GM21360 (cell line): ENCODE measurements around the gene RPS6KA4.

ENCODE experiments used
- ATAC-seq: cut with Tn5 transposase; IDR thresholded peaks from one replicate; pipeline ENCODE4 v1.9.1; 2021; ENCODE audit warnings: mild to moderate bottlenecking, moderate library complexity; ENCODE audit not compliant: unreplicated experiment

RPS6KA4 gene

DNA sequence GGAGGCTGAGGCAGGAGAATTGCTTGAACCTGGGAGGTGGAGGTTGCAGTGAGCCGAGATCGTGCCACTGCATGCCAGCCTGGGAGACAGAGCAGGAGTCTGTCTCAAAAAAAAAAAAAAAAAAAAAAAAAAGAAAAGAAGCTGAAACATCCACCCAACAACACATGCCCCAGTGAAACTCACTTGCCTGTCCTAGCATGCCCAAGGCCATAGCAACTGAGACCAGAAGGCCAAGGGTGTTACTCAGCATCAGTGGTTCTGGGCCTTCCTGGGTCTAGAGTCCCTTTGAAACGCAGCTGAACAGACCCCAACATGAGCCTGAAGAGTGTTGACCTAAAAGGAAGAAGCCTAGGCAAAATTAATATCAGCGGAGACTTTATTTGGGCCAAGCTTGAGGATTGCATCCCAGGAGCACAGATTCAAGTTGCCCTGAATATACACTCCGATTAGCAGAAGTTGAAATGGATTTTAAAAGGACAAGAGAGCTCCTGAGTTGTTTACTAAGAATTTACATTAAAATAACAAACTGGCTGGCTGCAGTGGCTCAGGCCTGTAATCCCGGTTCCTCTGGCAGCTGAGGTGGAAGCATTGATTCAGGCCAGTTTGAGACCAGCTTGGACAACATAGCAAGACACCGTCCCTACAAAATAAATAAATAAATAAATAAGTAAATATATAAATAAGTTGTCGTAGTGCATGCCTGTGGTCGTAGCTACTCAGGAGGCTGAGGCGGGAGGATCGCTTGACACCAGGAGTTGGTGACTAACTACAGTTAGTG is 34.1 kb upstream of the RPS6KA4 start:
- no peak for ATAC-seq

- ATAC-seq: no peak
Measured at GRCh38 chr11:64327375-64327774, 31.6 kb upstream of the RPS6KA4 start.

- no peak for ATAC-seq
Measured at GRCh38 chr11:64327993-64328392, 31.0 kb upstream of the RPS6KA4 start.

GRCh38 chr11:64330888-64331287 is 28.1 kb upstream of the RPS6KA4 start:
- no peak for ATAC-seq

DNA sequence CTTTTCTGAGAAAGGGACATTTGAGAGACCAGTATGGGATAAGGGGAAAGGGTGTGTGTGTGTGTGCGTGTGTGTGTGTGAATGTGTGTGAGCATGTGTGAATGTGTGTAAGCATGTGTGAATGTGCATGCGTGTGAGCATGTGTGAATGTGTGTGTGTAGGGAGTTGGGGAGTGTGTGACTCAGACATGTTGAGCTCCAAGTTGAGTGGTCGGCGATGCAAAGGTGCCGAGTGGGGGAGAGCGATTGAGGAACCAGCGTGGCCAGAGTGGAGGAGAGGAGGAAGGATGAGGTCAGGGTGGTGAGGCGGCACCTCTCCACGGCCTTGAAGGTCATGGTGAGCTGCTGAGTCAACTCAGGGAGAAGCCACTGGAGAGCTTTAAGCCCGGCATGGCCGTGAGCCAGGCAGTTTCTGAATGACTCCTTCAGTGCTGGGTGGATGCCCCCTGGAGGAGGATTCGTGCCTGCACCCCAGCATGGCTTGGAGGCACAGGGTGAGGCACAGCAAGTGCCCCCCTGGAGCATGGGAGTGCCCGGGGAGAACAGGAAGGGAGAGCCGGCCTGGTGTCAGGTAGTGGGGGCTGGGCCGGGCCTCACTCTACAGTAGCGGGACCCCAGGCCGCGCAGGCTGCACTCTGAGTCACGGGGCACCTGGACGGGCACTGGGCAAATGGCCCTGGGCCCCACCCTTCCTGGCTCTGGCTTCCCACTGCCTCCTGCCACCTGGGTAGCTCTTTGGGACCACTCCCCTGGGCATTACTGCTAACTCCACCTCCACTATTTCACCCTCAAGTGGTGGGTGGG is 27.2 kb upstream of the RPS6KA4 start:
- ATAC-seq: no peak

DNA sequence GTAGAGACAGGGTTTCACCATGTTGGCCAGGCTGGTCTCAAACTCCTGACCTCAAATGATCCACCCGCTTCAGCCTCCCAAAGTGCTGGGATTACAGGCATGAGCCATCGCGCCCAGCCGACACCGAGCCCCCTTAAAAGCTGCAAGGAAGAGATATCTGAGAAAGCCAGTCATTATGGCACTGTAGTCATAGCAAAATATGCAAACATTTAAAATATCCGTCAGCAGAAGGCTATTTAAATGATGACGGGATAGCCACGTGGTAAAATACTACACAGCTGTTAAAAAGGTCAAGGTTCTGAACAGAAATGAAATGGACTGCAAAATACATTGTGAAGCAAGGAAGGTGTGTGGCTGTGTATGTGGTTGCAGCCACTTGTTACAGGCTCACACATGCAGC is 25.4 kb upstream of the RPS6KA4 start:
- no peak for ATAC-seq

- peak; percentile 77 for ATAC-seq
Measured at GRCh38 chr11:64334764-64335735, 23.9 kb upstream of the RPS6KA4 start.

GRCh38 chr11:64337538-64338249 is 21.3 kb upstream of the RPS6KA4 start:
- no peak for ATAC-seq

- ATAC-seq: no peak
Measured at GRCh38 chr11:64338716-64339115, 20.2 kb upstream of the RPS6KA4 start.

DNA sequence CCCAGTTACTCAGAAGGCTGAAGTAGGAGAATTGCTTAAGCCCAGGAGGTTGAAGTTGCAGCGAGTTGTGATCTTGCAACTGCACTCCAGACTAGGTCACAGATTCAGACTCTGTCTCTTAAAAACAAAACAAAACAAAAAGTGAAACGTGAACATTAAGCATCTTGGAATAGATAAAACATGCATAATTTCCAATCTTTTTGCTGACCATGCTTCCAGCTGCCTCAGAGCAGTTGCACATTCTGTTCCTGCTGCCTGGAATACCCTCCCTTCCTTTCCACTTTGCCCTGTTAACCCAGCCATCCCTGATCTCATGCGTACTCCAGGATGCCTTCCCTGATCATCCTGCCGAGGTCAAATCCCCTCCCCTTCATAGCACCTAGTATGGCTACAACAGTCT is 19.7 kb upstream of the RPS6KA4 start:
- no peak for ATAC-seq

DNA sequence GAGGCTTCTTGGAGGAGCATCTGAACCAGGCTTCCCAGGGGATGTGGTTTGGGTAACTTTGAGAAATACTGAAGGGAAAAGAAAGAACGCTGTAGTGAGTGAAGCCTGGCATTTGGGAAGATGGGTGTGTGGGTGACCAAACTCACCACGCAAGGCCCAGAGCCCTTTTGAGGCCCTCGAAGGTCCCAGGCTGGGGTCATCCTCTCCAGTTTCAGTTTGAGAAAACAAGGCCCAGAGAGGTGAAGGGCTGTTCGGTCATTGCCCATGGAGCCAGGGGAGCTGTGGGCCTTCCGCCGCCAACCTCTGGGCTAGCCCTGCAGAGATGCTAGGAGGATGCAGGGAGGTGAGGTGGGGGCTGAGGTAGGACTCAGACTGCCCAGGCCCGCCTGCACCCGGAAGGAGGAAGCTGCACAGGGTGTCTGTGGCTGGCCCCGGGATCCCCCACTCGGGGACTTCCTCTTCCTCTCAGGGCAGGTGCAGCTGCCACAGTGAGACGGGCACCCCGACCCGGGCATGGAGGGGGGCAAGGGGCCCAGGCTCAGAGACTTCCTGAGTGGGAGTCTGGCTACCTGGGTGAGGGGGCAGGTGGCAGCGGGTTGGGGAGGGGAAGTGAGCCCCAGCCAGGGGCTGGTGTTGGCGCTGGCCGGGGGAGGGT is 19.1 kb upstream of the RPS6KA4 start, which contains the start of gene CCDC88B:
Gene CCDC88B, plus strand, starts transcription at position 451 of the 655 bp plus-strand sequence. Its CDS starts 63 bp downstream, at position 514.
- peak; percentile 41 for ATAC-seq

DNA sequence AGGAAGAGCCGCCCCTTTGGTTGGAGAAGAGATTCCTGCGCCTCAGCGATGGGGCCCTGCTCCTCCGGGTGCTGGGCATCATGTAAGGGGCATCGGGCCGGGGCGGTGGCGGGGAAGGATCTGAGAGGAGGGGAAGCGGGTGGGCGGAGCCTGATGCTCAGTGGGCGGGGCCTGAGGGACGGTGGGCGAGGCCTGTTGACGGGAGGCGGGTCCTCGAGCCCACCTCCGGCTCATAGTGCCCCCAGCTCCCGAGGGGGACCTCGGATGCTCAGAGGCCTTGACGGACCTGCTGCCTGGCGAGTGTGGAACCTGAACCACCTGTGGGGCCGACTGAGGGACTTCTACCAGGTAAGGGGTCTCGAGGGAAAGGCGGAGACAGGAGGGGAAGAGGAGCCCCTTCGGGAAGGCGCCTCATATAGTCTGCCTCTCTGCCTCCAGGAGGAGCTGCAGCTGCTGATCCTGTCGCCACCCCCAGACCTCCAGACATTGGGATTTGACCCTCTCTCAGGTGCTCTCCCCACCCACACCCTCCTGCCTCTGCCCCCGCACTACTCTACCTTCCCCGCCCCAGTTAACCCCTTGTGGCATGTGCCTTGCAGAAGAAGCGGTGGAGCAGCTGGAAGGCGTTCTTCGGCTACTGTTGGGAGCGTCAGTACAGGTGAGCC is 18.2 kb upstream of the RPS6KA4 start:
- ATAC-seq: no peak

DNA sequence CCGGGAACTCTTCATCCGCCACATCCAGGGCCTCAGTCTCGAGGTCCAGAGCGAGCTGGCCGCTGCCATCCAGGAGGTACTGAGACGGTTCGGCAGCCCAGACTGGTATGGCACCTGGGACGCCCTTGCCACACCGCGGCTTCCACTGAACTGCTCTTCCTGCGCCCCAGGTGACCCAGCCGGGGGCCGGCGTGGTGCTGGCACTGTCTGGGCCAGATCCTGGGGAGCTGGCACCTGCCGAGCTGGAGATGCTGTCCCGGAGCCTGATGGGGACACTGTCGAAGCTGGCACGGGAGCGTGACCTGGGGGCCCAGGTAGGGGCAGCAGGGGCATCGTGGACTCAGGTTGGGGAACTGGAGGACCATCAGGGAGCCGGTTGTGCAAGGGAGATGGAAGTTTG is 17.5 kb upstream of the RPS6KA4 start:
- no peak for ATAC-seq

GRCh38 chr11:64341851-64342791 is 16.8 kb upstream of the RPS6KA4 start:
- peak; percentile 49 for ATAC-seq

DNA sequence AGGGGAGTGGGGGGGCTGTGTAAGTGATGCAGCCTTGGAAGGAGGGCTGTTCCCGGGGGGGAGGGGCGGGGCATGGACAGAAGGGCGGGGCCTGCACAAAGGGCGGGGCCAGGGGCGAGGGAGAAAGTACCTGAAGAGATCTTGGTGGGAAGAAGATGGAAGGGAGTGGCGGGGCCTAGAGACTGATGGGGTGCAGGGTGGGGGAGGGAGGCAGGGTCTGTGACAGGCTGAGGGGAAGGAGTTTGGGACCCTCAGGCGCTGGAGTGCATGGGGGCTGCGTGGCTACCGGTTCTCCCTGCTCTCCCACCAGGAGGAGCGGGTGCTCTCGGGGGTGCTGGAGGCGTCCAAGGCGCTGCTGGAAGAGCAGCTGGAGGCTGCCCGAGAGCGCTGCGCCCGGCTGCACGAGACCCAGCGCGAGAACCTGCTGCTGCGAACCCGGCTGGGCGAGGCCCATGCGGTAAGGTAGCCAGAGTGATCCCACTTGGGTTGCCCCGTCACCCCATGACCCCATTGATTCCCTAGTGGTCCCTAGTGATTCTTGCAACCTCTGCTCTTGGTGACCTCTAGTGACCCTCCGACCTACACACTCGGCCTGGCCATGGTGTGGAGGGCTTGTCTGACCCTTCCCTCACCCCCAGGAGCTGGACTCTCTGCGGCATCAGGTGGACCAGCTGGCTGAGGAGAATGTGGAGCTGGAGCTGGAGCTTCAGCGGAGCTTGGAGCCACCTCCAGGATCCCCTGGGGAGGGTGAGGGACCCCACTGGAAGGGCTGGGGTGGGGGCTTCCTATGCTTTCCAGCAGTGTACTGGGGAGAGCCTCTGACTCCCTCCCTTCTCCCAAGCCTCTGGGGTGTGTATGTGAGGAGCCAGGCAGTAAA is 15.9 kb upstream of the RPS6KA4 start:
- no peak for ATAC-seq

DNA sequence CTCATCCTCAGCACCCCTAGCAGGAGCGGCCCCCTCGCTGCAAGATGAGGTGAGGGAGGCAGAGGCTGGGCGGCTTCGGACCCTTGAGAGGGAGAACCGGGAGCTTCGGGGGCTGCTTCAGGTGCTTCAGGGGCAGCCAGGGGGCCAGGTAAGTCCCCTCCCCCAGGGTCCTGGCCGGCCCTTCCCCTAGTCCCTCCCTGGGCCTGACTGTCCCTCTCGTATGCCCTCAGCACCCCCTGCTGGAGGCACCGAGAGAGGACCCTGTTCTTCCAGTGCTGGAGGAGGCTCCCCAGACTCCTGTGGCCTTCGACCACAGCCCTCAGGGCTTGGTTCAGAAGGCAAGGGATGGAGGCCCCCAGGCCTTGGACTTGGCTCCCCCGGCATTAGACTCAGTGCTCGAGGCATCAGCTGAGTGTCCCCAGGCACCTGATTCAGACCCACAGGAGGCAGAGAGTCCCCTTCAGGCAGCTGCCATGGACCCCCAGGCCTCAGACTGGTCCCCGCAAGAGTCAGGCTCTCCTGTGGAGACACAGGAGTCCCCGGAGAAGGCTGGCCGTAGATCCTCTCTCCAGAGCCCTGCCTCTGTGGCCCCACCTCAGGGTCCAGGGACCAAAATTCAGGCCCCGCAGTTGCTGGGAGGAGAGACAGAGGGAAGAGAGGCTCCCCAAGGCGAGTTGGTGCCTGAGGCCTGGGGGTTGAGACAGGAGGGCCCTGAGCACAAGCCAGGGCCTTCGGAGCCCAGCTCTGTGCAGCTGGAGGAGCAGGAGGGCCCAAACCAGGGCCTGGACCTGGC is 15.0 kb upstream of the RPS6KA4 start:
- no peak for ATAC-seq
